Measurements from ENCODE around the gene RGR.

DNA sequence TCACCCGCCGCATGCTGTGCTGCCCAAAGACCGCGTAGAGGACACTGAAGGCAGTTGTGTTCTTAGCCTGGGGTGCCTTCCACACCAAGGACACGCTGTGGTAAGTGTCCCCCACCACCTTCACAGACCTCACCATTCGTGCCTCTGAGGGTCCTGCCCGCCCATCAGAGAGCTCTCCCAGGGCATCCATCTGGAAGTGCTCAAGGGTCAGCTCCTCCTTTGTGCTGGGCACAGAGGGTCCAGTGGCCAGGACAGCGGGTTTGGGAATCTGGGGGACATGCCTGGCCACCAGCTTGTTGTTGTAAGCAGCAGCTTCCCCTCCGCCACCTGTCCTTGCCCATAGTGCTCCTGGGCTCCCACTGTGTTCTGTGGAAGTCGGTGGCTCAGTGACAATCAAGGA, 12.5 kb upstream of the RGR start:
- TF ChIP-seq, protein P1, sequence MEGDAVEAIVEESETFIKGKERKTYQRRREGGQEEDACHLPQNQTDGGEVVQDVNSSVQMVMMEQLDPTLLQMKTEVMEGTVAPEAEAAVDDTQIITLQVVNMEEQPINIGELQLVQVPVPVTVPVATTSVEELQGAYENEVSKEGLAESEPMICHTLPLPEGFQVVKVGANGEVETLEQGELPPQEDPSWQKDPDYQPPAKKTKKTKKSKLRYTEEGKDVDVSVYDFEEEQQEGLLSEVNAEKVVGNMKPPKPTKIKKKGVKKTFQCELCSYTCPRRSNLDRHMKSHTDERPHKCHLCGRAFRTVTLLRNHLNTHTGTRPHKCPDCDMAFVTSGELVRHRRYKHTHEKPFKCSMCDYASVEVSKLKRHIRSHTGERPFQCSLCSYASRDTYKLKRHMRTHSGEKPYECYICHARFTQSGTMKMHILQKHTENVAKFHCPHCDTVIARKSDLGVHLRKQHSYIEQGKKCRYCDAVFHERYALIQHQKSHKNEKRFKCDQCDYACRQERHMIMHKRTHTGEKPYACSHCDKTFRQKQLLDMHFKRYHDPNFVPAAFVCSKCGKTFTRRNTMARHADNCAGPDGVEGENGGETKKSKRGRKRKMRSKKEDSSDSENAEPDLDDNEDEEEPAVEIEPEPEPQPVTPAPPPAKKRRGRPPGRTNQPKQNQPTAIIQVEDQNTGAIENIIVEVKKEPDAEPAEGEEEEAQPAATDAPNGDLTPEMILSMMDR (IDR thresholded peaks at IDR 0.05) = no peak
- TF ChIP-seq POLR2A (IDR thresholded peaks at IDR 0.05) = no peak
